Measurements from ENCODE around the gene SLC7A6OS.

The SLC7A6OS gene

DNA sequence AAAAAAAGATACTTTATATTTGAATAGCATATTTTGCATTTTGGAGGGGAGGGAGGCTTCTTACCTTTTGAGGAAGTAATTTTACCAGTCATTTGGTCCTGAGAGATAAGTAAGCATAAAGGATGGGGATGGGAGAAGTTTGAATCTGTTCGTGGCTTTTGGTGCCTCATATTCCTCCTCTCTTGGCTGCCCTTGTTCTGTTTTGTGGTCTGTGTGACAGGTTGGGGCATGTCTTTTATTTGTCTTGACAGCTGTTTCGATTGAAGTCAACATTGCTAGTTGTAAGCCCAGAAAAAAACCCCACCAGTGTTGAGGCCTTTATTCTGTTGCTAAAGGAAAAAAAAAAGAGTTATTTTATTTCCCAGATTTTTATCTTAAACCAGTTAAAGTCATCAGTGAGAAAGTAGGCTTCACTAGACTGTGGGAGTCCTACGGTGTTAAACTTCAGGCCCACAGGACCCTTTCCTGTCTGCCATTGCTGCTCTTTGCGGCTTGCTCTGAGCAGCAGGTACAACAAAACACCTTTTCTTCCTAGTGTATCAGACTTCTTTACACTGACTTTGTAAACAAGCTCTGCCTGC is 35.0 kb downstream of the SLC7A6OS start:
- no peak for DNase-seq

DNA sequence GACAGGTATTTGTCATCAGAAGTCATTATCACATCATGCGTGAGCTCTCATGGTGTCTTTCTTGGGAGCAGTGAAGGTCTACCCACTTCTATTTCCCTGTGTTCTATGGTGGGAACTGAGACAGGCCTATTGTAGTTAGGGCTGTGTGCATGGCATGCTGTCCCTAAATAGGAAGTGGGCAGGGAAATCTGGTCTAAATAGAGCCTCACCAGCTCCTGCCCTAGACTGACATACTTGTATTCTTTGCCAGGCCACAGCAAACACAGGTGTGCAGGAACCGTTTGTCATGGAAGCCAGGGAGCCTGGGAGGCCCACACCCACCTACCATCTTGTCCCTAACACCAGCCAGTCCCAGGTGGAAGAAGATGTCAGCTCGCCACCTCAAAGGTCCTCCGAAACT is 36.3 kb downstream of the SLC7A6OS start:
- no peak for DNase-seq

DNA sequence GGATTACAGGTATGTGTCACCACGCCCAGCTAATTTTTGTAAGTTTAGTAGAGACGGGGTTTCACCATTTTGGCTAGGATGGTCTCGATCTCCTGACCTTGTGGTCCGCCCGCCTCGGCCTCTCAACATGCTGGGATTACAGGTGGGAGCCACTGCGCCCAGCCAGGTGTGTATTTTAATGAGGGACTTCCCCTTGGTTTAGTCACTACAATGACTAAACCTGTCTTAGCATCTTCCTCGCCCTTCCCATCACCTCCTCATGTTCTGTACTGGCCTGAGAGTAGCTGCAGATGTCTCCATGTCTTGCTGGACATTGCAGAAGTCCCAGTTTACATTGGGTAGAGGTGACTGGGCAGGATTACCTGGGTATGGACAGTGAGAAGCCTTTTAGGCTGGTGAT is 36.9 kb downstream of the SLC7A6OS start:
- no peak for DNase-seq

DNA sequence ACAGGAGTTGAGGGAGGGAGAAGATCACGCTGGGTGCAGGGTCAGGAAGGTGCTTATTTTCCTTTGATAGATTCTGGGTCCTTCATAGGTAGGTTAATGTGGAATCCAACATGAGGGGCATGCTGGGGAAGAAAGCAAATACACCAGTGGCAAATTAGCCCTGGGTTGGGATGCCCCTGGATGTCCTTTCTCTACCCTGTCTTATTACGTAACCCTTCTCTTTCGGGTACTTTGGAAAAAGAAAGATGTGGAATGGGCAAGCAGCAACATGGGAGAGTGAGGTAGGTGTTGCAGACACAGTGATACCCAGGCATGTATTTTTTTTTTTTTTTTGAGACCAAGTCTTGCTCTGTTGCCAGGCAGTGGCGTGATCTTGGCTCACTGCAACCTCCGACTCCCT is 37.3 kb downstream of the SLC7A6OS start:
- no peak for DNase-seq

DNA sequence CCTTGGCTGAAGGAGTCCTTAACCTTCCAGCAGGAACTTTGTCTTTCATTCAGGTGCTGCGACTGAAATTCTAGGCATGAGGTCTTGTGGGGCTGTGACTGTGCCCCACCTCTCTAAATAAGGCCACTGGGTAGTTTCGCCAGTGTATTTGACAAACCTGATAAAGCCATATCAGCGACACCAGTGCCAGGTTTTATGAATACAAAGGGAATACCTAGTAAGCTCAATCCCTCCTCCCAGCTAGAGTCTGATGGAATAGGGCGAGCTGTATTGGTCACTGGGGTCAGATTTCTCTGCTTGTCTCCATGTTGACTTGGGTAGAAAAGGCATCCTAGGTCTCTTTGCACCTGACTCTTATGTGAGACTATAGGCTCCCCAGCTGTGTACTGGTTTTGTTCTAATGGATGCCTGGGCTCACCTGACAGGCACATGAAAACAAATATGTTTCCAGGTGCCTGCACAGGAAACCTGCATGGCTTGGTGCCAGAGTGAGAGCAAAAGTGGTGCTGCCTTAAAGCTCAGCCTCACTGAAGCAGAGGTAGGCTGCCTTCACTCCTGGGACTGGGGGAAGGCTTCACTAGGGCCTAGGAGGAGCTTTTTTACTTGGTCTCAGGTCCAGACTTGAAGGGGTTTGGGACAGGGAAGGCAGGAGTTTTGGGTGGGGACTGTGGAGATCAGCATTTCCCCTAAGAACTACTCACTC is 38.1 kb downstream of the SLC7A6OS start:
- DNase-seq: no peak

DNA sequence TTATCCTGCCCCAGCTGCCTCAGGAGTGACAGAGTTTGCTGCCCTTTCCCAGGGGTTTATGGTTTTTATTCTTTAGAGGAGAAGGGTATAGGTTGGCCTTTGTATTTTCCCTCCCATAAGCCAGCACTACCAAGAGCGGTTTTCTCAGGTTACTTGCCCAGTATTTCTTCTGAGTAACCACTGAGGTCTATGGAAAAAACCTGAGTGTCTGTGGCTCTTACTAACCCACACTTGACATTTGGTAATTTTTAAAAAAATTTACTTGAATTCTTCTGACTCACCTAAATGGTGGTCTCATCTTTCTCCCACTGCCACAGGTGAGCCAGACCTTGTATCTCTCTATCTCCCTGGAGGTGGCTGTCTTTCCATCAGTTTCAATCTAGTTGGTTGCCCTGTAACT is 40.4 kb downstream of the SLC7A6OS start:
- DNase-seq: no peak

DNA sequence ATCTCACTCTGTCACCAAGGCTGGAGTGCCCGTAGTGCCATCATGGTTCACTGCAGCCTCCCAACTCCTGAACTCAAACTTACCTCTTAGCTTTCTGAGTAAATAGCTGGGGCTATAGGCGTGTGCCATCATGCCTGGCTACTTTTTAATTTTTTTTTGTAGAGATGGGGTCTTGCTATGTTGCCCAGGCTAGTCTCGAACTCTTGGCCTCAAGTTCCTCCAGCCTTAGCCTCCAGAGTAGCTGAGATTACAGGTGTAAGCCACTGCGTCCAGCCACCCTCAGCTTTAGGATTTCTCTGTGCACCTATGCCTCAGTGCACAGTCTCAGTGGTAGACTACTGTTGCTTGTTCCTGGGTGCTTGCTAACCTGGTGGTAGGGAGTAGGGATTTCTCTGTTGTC is 41.0 kb downstream of the SLC7A6OS start:
- DNase-seq: no peak

DNA sequence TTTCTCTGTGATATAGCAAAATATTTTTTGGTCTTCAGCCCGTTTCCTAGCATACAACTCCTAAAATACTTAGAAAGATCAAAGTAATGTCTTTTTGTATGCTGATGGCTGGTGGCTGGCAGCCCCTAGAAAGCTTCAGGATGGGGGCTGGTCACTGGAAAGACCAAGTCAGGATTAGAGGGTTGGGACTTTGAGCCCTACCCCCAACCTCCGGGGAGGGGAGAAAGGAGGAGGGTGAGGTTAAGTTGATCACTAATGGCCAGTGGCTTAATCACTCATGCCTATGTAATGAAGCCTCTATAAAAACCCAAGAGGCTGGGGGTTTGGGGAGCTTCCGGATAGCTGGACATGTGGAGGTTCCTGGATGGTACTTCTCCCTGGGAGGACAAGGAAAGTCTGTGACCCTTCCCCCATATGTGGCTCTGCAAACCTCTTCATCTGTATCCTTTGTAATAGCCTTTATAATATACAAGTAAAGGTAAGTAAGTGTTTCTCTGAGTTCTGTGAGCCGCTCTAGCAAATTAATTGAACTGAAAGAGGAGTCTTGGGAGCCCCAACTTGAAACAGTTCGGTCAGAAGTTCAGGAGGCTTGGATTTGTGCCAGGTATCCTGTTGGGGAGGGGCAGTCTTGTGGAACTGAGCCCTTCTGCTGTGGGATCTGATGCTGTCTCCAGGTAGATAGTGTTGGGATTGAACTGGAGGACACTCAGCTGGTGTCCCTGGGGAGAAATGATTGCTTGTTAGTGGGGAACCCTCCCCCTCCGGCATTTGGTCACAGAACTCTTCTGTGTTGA is 42.9 kb downstream of the SLC7A6OS start:
- no peak for DNase-seq

DNA sequence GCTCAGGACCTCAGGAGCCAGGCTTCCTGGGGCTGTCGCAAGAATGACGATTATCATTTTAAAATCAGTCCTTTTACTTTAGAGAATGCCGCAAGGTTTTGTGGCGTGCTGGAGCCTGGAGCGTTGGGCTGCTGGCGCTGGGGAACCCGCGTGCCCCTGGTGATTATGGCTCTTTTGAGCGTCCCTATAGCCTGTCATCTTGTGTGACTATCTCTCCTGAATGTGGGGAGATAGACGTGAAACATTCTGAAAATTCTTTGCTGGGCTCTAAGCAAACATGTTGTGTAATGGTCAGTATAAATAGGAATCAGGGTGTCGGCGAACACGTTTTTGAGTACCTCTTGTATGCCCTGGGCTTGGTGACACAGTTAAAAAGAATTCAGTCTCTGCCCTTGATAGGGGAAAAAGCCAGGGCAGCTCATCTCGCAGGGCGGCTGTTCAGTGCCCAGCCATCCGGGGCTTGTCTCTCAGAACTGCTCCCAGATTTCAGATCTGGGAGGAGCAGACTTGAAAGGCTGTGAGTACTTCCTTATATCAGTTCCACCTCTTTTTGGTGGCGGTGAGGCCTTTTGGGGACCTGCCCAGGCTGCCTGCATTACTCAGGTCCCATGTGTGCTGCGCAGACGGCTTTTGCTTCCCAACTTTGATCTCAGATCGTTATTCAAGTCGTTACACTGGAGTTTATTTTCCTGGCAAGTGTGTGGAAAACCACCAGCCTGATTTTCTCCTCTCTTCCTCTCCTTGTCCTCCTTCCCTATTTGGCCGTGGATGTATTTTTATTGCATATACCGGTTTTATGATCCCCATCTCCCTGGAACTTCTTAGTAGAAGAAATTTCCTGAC is 45.4 kb downstream of the SLC7A6OS start:
- no peak for DNase-seq

DNA sequence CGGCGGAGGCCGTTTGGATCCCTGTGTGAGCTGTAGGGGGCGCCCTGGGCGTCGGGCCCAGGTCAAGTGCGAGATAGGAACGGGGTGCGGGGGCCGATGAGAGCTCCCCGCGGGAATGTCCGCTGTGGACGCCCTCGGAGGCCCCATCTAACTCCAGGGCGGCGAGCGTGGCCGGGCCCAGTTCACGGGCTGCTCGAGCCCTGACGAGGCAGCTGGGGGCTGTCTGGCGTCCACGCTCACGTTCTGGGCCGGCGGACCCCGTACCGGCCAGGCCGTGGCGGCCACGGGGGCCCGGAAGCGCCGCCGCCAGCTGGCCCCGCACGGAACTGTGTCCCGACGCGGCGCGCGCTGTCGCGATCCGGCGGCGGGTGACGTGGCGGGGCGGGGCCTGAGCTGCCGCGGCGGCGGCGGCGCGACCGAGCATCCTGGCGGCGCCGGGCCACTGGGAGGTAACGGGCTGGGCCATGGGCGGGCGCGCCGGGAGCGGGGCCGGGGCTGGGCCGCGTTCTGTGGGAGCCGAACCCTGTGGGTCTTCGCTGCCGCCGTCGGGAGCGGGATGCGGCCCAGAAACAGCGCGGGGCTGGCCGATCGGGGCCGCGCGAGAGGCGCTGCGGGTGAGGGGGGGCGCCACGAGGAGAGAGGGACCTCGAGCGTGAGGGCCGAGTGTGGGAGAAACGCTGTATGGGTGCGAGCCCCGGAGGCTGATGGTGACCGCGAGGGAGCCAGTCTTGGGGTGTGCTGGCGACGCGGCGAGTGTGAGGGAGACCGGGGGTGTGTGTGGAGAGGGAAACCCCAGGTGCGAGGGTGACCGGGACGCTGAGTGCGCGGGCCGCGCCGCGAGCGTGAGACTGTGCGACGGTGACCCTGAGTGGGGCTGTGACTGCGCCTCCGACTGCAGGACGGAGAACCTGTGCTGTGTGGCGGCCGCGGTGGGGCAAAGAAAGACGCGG is 46.3 kb downstream of the SLC7A6OS start, which contains the start of gene SLC7A6:
Gene SLC7A6, plus strand, starts transcription at position 399 of the 950 bp plus-strand sequence. CDS start 10,201 bp downstream, outside the sequence.
- DNase-seq: peak; percentile 43 to 60

DNA sequence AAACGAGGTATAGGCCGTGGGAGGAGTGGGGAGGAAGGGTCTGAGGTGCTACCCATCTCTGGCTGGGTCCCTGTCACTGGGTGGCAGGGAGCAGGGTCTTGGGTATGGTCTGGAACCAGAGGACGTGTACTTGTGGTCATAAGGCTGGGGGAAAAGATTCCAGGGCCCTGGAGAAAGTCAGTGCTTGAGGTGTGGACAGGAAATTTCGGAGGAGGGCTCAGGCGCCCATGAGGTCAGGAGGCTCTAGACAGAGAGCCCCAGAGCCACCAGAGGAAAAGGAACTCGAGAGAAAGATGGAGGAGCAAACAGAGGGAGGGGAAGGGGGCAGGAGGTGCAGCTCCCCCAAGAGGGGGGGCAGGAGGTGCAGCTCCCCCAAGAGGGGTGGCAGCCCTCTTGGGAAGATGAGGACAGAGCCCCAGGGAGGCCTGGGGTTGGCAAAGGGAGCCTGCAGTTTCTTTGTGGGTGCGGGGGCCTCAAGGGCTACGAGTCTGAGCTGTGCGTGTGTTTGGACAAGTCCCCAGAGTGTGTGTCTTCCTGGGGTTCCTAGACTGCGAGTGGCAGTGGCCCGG is 47.1 kb downstream of the SLC7A6OS start:
- no peak for DNase-seq

DNA sequence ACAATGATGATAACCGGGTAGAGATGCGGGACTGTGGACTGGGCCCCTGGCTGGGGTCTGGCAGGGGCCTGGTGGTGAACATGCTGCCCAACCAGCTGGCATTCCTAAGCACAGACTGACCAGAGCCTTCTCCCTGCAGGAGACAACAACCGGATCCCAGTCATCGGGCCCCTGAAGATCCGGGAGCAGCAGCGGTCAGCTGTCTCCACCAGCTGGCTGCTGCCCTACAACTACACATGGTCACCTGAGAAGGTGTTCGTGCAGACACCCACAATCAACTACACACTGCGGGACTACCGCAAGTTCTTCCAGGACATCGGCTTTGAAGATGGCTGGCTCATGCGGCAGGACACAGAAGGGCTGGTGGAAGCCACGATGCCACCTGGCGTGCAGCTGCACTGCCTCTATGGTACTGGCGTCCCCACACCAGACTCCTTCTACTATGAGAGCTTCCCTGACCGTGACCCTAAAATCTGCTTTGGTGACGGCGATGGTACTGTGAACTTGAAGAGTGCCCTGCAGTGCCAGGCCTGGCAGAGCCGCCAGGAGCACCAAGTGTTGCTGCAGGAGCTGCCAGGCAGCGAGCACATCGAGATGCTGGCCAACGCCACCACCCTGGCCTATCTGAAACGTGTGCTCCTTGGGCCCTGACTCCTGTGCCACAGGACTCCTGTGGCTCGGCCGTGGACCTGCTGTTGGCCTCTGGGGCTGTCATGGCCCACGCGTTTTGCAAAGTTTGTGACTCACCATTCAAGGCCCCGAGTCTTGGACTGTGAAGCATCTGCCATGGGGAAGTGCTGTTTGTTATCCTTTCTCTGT is 51.5 kb downstream of the SLC7A6OS start:
- DNase-seq: no peak

DNA sequence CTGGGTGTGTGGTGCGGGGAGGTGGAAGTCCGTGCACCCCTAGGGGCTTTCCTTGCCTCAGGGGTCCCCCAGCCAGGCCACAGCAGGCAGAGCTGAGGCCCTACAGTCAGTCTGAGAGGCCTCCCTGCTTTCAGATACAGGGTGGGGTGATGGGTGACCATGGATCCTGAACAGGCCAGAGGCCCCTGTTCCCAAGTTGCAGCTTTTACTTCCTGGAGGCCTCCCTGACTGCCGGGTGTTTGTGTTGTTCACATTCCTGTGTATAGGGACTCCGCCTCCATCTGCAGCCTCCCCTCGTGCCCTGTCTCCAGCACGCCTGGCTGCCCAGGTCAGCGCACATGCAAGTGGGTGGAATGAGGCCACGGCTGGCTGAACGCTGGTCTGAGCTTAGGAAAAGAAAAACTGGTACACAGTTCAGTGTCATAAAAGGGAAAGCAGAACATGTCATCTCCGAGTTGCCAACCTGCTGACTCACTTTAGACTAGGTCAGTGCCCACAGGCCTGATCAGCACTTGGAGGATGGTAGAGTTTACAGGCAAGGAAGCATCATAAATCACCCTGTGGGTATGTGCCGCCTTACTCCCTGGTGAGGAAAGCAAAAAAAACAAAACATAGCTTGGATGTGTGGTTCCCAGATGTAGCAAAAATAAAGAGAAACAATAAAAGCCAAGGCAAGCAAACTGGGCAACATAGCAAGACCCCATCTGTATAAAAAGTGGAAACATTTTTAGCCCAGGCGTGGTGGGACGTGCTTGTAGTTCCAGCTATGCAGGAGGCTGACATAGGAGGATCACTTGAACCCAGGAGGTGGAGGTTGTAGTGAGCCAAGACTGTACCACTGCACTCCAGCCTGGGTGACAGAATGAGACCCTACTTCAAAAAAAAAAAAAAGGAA is 52.6 kb downstream of the SLC7A6OS start:
- DNase-seq: no peak

DNA sequence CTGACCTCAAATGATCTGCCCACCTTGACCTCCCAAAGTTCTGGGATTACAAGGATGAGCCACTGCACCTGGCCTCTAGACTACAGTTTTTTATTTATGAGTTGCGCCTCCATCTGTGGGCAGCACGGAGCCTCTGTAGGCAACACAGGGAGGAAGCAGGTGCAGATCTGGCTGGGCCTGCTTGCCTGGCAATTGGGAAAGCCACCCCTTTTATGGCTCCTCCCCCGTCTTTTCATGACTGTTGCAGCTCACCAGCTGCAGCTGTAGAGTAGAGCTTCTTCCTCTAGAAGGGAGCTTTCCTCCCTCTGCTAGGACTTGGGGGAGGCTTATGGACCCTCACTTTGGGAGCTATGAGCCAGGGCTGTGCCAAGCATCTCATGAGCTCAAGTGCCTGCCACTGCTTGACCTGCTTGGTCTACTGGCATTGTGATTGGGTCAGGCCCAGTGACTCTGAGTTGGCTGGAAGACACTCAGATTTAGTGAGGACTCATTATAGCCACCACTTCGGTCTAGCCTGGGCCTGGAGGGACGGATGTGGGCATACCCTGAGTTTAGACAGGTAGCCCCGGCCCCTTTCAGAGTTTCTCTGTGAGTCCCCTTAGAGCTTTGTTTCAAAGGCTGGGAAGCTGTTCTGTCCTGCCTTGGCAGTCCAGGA is 53.4 kb downstream of the SLC7A6OS start:
- no peak for DNase-seq

DNA sequence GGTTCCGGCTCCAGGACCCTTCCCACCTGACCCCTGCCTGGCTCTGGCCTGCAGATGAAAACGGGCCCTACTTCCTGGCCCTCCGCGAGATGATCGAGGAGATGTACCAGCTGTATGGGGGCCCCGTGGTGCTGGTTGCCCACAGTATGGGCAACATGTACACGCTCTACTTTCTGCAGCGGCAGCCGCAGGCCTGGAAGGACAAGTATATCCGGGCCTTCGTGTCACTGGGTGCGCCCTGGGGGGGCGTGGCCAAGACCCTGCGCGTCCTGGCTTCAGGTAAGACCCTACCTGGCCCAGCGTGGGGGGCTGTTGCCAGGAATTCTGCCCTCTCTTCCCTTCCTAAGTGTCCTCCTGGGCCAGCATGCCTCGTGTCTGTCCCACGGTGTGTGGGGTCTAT is 55.0 kb downstream of the SLC7A6OS start:
- DNase-seq: no peak

DNA sequence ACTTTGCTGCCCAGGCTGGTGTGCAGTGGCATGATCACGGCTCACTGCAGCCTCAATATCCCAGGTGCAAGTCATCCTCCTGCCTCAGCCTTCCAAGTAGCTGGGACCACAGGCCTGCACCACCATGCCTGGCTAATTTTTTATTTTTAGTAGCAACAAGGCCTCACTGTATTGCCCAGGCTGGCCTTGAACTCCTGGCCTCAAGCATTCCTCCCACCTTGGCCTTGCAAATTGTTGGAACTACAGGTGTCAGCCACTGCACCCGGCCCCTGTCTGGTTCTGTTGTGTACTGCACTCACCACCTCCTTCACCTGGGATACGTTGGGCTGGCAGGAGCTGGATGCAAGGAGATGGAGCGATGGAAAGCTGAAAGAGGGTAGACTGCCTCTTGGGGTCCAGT is 57.0 kb downstream of the SLC7A6OS start:
- DNase-seq: no peak

DNA sequence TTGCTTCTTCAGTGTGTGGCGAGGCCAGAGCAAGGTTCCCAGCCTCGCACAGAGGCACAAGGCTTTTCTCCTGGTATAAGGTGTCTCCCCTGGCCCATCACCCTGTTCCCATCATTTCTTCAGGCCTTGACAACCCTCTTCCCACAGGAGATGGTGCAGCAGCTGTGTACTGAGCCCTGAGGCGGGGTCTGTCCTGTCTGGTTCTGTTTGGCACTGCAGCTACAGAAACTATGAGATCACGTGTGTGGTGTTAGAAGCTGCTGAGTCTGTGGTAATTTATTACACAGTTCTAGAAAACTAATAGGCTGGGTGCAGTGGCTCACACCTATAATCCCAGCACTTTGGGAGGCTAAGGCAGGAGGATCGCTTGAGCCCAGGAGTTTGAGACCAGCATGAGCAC is 58.4 kb downstream of the SLC7A6OS start:
- DNase-seq: no peak

DNA sequence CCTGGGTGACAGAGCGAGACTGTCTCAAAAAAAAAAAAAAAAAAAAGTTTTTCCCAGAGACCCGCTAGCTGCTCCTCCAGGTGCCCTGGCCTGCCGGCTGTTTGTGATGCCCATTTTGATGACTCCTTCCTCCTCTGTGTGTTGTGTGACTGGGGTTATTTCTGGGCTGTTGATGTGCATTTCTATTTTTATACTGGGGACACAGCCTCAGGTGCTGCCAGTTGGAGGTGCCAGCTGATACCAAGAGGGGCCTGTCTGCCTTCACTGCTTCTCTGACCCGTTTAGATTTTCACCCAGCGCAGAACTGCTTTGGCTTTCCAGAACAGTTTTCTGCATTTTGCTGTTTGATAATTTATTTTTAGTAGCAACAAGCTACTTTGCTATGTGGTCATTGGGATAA is 58.9 kb downstream of the SLC7A6OS start:
- DNase-seq: no peak

DNA sequence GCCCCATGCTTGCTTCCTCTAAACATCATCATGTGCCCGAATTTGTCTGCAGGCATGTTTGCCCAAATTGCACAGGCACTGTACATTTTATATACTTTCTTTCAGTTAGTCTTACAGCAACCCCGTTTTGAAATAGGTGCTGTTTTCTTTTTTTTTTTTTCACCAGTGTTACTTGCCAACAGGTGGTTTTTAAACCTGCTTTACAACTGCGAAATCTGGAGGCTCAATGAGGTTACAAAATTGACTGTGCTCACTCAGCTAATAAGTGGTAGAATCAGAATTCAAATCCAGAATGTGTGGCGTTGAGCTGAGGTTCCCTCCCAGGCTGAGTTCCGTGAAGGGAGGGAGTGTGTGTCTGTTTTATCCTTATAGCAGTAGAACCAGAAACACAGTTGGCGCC is 59.8 kb downstream of the SLC7A6OS start:
- no peak for DNase-seq
